SK-N-SH (cell line): ENCODE data around the gene BCAS4. TPM values are rescaled to one million over a fixed set of nuclear protein-coding genes. Genes with fewer than 3 reads are reported as not detected.
"Not testable (repeated sequence)": the region's sequence is repeated elsewhere in the genome, so short reads cannot be mapped to it uniquely, and the experiment has no call there.

ENCODE experiments used
- CTCF ChIA-PET: fragments of 300-600, 350-600 bp; formaldehyde crosslinking; extraction: SDS; loops from one replicate; lab custom pipeline; 2021; lab: Yijun Ruan, JAX
- POLR2A ChIA-PET: fragments of 350-600 bp; sonication (Branson Sonifier 250); formaldehyde crosslinking; extraction: SDS; loops from one replicate; lab custom pipeline; 2020; ENCODE audit warnings: antibody characterized with exemption, inconsistent platforms; lab: Yijun Ruan, JAX
- DNase-seq: peaks from one replicate; pipeline ENCODE4 v3.0.0; 2012
- H2AFZ ChIP-seq: fragments of 200-600 bp; sonication (generic); 2 replicates; pipeline ENCODE4 v1.8.1; 2016; ENCODE audit warnings: antibody characterized with exemption, mild to moderate bottlenecking, low read depth
- H3F3A ChIP-seq: fragments of 200-600 bp; sonication (generic); replicated peaks from 2 replicates; pipeline ENCODE3; 2016; ENCODE audit warnings: antibody characterized with exemption, mild to moderate bottlenecking; ENCODE audit not compliant: insufficient read depth
- H3K27ac ChIP-seq, 2 experiments: fragments of 200-500 bp in 1 of 2; fragments of 200-600 bp in 1 of 2; sonication (Bioruptor generic) in 1 of 2; sonication (generic), shearing (Covaris generic) in 1 of 2; 2 replicates each; pipeline versions ENCODE4 v1.5.1 to v1.6.1; 2014 to 2016; ENCODE audit warnings: low read depth in 2 of 2, inconsistent platforms in 1 of 2, low read length in 1 of 2, mild to moderate bottlenecking in 1 of 2, mixed read lengths in 1 of 2
- H3K27me3 ChIP-seq: fragments of 200-600 bp; sonication (generic), shearing (Covaris generic); 2 replicates; pipeline ENCODE4 v1.6.1; 2016; ENCODE audit warnings: mixed run types; ENCODE audit not compliant: insufficient read depth
- H3K36me3 ChIP-seq, 2 experiments: fragments of 200-500 bp in 1 of 2; fragments of 200-600 bp in 1 of 2; sonication (Bioruptor generic) in 1 of 2; sonication (generic) in 1 of 2; replicated peaks in 1 of 2; 2 replicates each; pipeline versions ENCODE3 to v1.5.1; 2014 to 2016; ENCODE audit warnings: low read length in 1 of 2, mild to moderate bottlenecking in 1 of 2; ENCODE audit not compliant: insufficient read depth in 2 of 2, control insufficient read depth in 1 of 2
- H3K4me1 ChIP-seq, 2 experiments: fragments of 200-500 bp in 1 of 2; fragments of 200-600 bp in 1 of 2; sonication (Bioruptor generic) in 1 of 2; sonication (generic), shearing (Covaris generic) in 1 of 2; 2 replicates each; pipeline versions ENCODE4 v1.5.1 to v1.6.1; 2014 to 2016; ENCODE audit warnings: low read depth in 1 of 2, low read length in 1 of 2, mixed run types in 1 of 2; ENCODE audit not compliant: insufficient read depth in 2 of 2, control insufficient read depth in 1 of 2
- H3K4me2 ChIP-seq: fragments of 200-600 bp; sonication (generic), shearing (Covaris generic); 2 replicates; pipeline ENCODE4 v1.6.1; 2017; ENCODE audit warnings: mixed run types
- H3K4me3 ChIP-seq, 2 experiments: fragments of 200-500 bp in 1 of 2; fragments of 200-600 bp in 1 of 2; sonication (Bioruptor generic) in 1 of 2; sonication (generic), shearing (Covaris generic) in 1 of 2; 2 replicates each; pipeline versions ENCODE4 v1.5.1 to v1.8.1; 2014 to 2016; ENCODE audit warnings: low read depth in 2 of 2, inconsistent platforms in 1 of 2, low read length in 1 of 2, mild to moderate bottlenecking in 1 of 2, mixed read lengths in 1 of 2, moderate library complexity in 1 of 2
- H3K79me2 ChIP-seq: fragments of 200-600 bp; sonication (generic); 2 replicates; pipeline ENCODE4 v1.8.1; 2017; ENCODE audit warnings: mild to moderate bottlenecking; ENCODE audit not compliant: insufficient read depth
- H3K9ac ChIP-seq: fragments of 200-600 bp; sonication (generic); 2 replicates; pipeline ENCODE4 v1.6.1; 2017; ENCODE audit warnings: mixed run types
- H3K9me2 ChIP-seq: fragments of 200-600 bp; sonication (generic); 2 replicates; pipeline ENCODE4 v1.6.1; 2017; ENCODE audit warnings: mixed run types
- H3K9me3 ChIP-seq: fragments of 200-600 bp; sonication (generic); 2 replicates; pipeline ENCODE4 v1.6.1; 2017; ENCODE audit warnings: mixed run types, mild to moderate bottlenecking, moderate library complexity
- H4K20me1 ChIP-seq: fragments of 200-600 bp; sonication (generic); 2 replicates; pipeline ENCODE4 v1.6.1; 2017; ENCODE audit warnings: mild to moderate bottlenecking, mixed run types; ENCODE audit not compliant: insufficient read depth
- CTCF ChIP-seq: fragments of 200-600 bp; sonication (generic); IDR thresholded peaks from 2 replicates; pipeline ENCODE4 v1.6.1; 2017; ENCODE audit warnings: antibody characterized with exemption, mild to moderate bottlenecking, moderate library complexity
- ELF1 ChIP-seq: IDR thresholded peaks from 2 replicates; pipeline ENCODE4 v1.4.0; 2012
- EP300 ChIP-seq, 2 experiments: IDR thresholded peaks; 2 replicates each; pipeline versions ENCODE4 v1.4.0 to v1.6.1; 2012; ENCODE audit warnings: borderline replicate concordance in 1 of 2, low read depth in 1 of 2, low read length in 1 of 2
- JUND ChIP-seq: IDR thresholded peaks from 2 replicates; pipeline ENCODE4 v1.4.0; 2012
- NFIC ChIP-seq: IDR thresholded peaks from 2 replicates; pipeline ENCODE4 v1.4.0; 2012; ENCODE audit warnings: borderline replicate concordance
- NRF1 ChIP-seq: IDR thresholded peaks from 2 replicates; pipeline ENCODE4 v1.6.1; 2012; ENCODE audit warnings: low read depth, mild to moderate bottlenecking, low read length
- RAD21 ChIP-seq: IDR thresholded peaks from 2 replicates; pipeline ENCODE4 v1.6.1; 2012; ENCODE audit warnings: mild to moderate bottlenecking, low read length
- RXRA ChIP-seq: IDR thresholded peaks from 2 replicates; pipeline ENCODE4 v1.4.0; 2012; ENCODE audit warnings: low read depth, mild to moderate bottlenecking, borderline replicate concordance
- SIN3A ChIP-seq: IDR thresholded peaks from 2 replicates; pipeline ENCODE4 v1.6.1; 2012; ENCODE audit warnings: low read depth, mild to moderate bottlenecking, low read length, moderate library complexity, borderline replicate concordance
- TCF12 ChIP-seq: IDR thresholded peaks from 2 replicates; pipeline ENCODE4 v1.4.0; 2012
- WGBS: methylation state at CpG from one replicate; pipeline ENCODE4 v1.1.6; 2017; ENCODE audit warnings: low lambda C conversion rate; 5-methylcytosine and 5-hydroxymethylcytosine counted together
- polyA plus RNA-seq, 3 experiments: library from polyadenylated mRNA; depleted of rRNA; stranded (reverse); fragments of >200 nt; gene quantifications; 2 replicates each; pipeline ENCODE4 v1.2.3, GENCODE V29; 2012

Gene BCAS4
- polyA plus RNA-seq, 1 of the 3 experiments (the other 2 are of a cell fraction) = 43.8 TPM

- DNase-seq = no peak
- CTCF ChIA-PET = interaction anchor here (1.1 to 1.3 kb wide), 2 partner anchors 41 to 85 kb away, joined by 3 read pairs; partner anchors contain the start of gene BCAS4
- POLR2A ChIA-PET = interaction anchor here (0.6 kb wide), 1 partner anchor 175 kb away, joined by 3 read pairs; no protein-coding TSS in a partner anchor
- Histone ChIP-seq H2AFZ (no peak overlapping the region), H3K4me2 (no peak overlapping the region), H3K27me3 (no peaks in the 10 kb centered on the region), H3K27ac (no peak overlapping the region), H3K36me3 (peaks cover 0 to 5% of the 10 kb centered on the region in 2 experiments), H4K20me1 (no peaks in the 10 kb centered on the region), H3K79me2 (no peaks in the 10 kb centered on the region), H3F3A (no peaks in the 10 kb centered on the region), H3K9me3 (no peaks in the 10 kb centered on the region), H3K9me2 (no peaks in the 10 kb centered on the region), H3K4me1 (no peaks in the 10 kb centered on the region), H3K9ac (no peak overlapping the region), H3K4me3 (no peak overlapping the region)
- WGBS = 84% methylated on average over 16 of the region's 20 CpGs
- no peak for TF ChIP-seq TCF12
- no peak for TF ChIP-seq NFIC
- no peak for TF ChIP-seq RXRA
- no peak for TF ChIP-seq JUND
- TF ChIP-seq EP300 (IDR thresholded peaks at IDR 0.05; ENCODE audit: borderline replicate concordance in 1 of 2, low read depth in 1 of 2, low read length in 1 of 2) = no peak
- TF ChIP-seq RAD21 = no peak
- no peak for TF ChIP-seq SIN3A
- no peak for TF ChIP-seq NRF1
- TF ChIP-seq CTCF = no peak
- no peak for TF ChIP-seq ELF1
Observed at GRCh38 chr20:50879649-50880550, 85.0 kb downstream of the BCAS4 start.

- H3K36me3 ChIP-seq = peaks cover 4 to 10% of the 10 kb centered on the region in 2 experiments
- H3K27me3 ChIP-seq, H3K9me2 ChIP-seq, H3K4me2 ChIP-seq, H3K79me2 ChIP-seq, H3F3A ChIP-seq, H2AFZ ChIP-seq, H3K4me1 ChIP-seq, H3K9me3 ChIP-seq, POLR2A ChIA-PET, H3K9ac ChIP-seq, H3K4me3 ChIP-seq, H3K27ac ChIP-seq, DNase-seq, H4K20me1 ChIP-seq: not testable (repeated sequence)
- CTCF ChIA-PET = interaction anchor here (0.7 kb wide), 1 partner anchor 258 kb away, joined by 3 read pairs; no protein-coding TSS in a partner anchor
- WGBS = 93% methylated on average over 5 of the region's 5 CpGs
Observed at GRCh38 chr20:50881759-50882424, 87.0 kb downstream of the BCAS4 start.
